ENCODE data around the gene KRTAP4-5.
"Not testable (repeated sequence)": the region's sequence is repeated elsewhere in the genome, so short reads cannot be mapped to it uniquely, and the experiment has no call there.

KRTAP4-5 gene

GRCh38 chr17:41163828-41164227 is 14.2 kb upstream of the KRTAP4-5 start:
- ATAC-seq (ENCODE audit: low read depth) (no peak), DNase-seq (ENCODE audit: low spot score in 2 of 2) (no peak)
- Mint-ChIP-seq H3K4me3 (no peak overlapping the region), H3K4me1 (no peaks in the 10 kb centered on the region), H3K27ac (no peak overlapping the region), H3K9me3 (no peaks in the 10 kb centered on the region), H3K27me3 (peaks cover 7% of the 10 kb centered on the region), H3K36me3 (no peaks in the 10 kb centered on the region)

- Mint-ChIP-seq H3K9me3 (no peaks in the 10 kb centered on the region), H3K4me1 (no peaks in the 10 kb centered on the region), H3K27ac (no peak within 1 kb of the TSS), H3K36me3 (no peaks in the 10 kb centered on the region), H3K27me3 (peaks cover 16% of the 10 kb centered on the region), H3K4me3 (no peak within 1 kb of the TSS)
- DNase-seq (ENCODE audit: low spot score in 2 of 2), result no peak
- no peak for ATAC-seq (ENCODE audit: low read depth)
These were observed 11.0 kb upstream of the KRTAP4-5 start, which contains the start of gene KRTAP4-4 for GRCh38 chr17:41160648-41161047. Gene KRTAP4-4, minus strand, starts transcription at chr17:41160748. Its CDS starts 57 bp downstream, at chr17:41160691.

GRCh38 chr17:41160190-41160589 is 10.6 kb upstream of the KRTAP4-5 start:
- not testable (repeated sequence) for H3K27ac Mint-ChIP-seq; H3K4me1 Mint-ChIP-seq; H3K36me3 Mint-ChIP-seq; H3K9me3 Mint-ChIP-seq; DNase-seq (ENCODE audit: low spot score in 2 of 2); ATAC-seq (ENCODE audit: low read depth); H3K4me3 Mint-ChIP-seq
- peaks cover 16% of the 10 kb centered on the region for H3K27me3 Mint-ChIP-seq

- ATAC-seq (ENCODE audit: low read depth), result no peak
- peaks cover 14% of the 10 kb centered on the region for H3K27me3 Mint-ChIP-seq
- no peak overlapping the region for H3K4me3 Mint-ChIP-seq
- DNase-seq (ENCODE audit: low spot score in 2 of 2), result no peak
- H3K4me1 Mint-ChIP-seq, result peaks cover 3% of the 10 kb centered on the region
- H3K36me3 Mint-ChIP-seq, result no peaks in the 10 kb centered on the region
- H3K9me3 Mint-ChIP-seq, result no peaks in the 10 kb centered on the region
- no peak overlapping the region for H3K27ac Mint-ChIP-seq
These were observed 4.2 kb upstream of the KRTAP4-5 start for GRCh38 chr17:41153856-41154255.

GRCh38 chr17:41151525-41151924 is 1.9 kb upstream of the KRTAP4-5 start:
- H3K27me3 Mint-ChIP-seq, result peaks cover 8% of the 10 kb centered on the region
- no peak for ATAC-seq (ENCODE audit: low read depth)

GRCh38 chr17:41150026-41150425 is 401 bp upstream of the KRTAP4-5 start:
- H3K4me3 Mint-ChIP-seq, result no peak overlapping the region
- no peak for DNase-seq (ENCODE audit: low spot score in 2 of 2)
- no peaks in the 10 kb centered on the region for H3K36me3 Mint-ChIP-seq
- no peak for ATAC-seq (ENCODE audit: low read depth)
- H3K27ac Mint-ChIP-seq, result no peak overlapping the region
- H3K4me1 Mint-ChIP-seq, result peaks cover 3% of the 10 kb centered on the region
- peaks cover 3% of the 10 kb centered on the region for H3K9me3 Mint-ChIP-seq
- H3K27me3 Mint-ChIP-seq, result peaks cover 9% of the 10 kb centered on the region

More at GRCh38 chr17:41151525-41151924, 1.9 kb upstream of the KRTAP4-5 start:
- Mint-ChIP-seq H3K4me3 (no peak overlapping the region), H3K4me1 (peaks cover 3% of the 10 kb centered on the region), H3K27ac (no peak overlapping the region), H3K36me3 (no peaks in the 10 kb centered on the region), H3K9me3 (peaks cover 2% of the 10 kb centered on the region)
- DNase-seq (ENCODE audit: low spot score in 2 of 2), result no peak

- ATAC-seq (ENCODE audit: low read depth); DNase-seq (ENCODE audit: low spot score in 2 of 2); H3K4me1 Mint-ChIP-seq; H3K27me3 Mint-ChIP-seq; H3K27ac Mint-ChIP-seq; H3K9me3 Mint-ChIP-seq; H3K4me3 Mint-ChIP-seq; H3K36me3 Mint-ChIP-seq: not testable (repeated sequence)
These were observed 514 bp downstream of the KRTAP4-5 start for GRCh38 chr17:41148971-41149651.

- H3K27ac Mint-ChIP-seq, result no peak overlapping the region
These were observed 2.0 kb downstream of the KRTAP4-5 start for GRCh38 chr17:41147531-41148204.

GRCh38 chr17:41145261-41145660 is 4.4 kb downstream of the KRTAP4-5 start:
- Mint-ChIP-seq H3K9me3 (peaks cover 15% of the 10 kb centered on the region), H3K27ac (no peak overlapping the region), H3K27me3 (peaks cover 13% of the 10 kb centered on the region), H3K36me3 (peaks cover 10% of the 10 kb centered on the region), H3K4me3 (no peak overlapping the region), H3K4me1 (peaks cover 3% of the 10 kb centered on the region)
- DNase-seq (ENCODE audit: low spot score in 2 of 2), result no peak
- ATAC-seq (ENCODE audit: low read depth), result no peak

More at GRCh38 chr17:41147531-41148204, 2.0 kb downstream of the KRTAP4-5 start:
- Mint-ChIP-seq H3K36me3 (peaks cover 7% of the 10 kb centered on the region), H3K4me1 (peaks cover 3% of the 10 kb centered on the region), H3K27me3 (peaks cover 9% of the 10 kb centered on the region), H3K9me3 (peaks cover 11% of the 10 kb centered on the region), H3K4me3 (no peak overlapping the region)
- no peak for DNase-seq (ENCODE audit: low spot score in 2 of 2)
- ATAC-seq (ENCODE audit: low read depth), result no peak

- no peak overlapping the region for H3K4me3 Mint-ChIP-seq
- peaks cover 13% of the 10 kb centered on the region for H3K27me3 Mint-ChIP-seq
- DNase-seq (ENCODE audit: low spot score in 2 of 2), result no peak
- peaks cover 3% of the 10 kb centered on the region for H3K4me1 Mint-ChIP-seq
- no peak overlapping the region for H3K27ac Mint-ChIP-seq
- peaks cover 15% of the 10 kb centered on the region for H3K9me3 Mint-ChIP-seq
- H3K36me3 Mint-ChIP-seq, result peaks cover 10% of the 10 kb centered on the region
- no peak for ATAC-seq (ENCODE audit: low read depth)
These were observed 4.8 kb downstream of the KRTAP4-5 start for GRCh38 chr17:41144846-41145245.

GRCh38 chr17:41141361-41141760 is 8.3 kb downstream of the KRTAP4-5 start:
- ATAC-seq (ENCODE audit: low read depth) (no peak), DNase-seq (ENCODE audit: low spot score in 2 of 2) (no peak)
- H3K4me1 Mint-ChIP-seq, result no peaks in the 10 kb centered on the region
- H3K9me3 Mint-ChIP-seq, result peaks cover 27% of the 10 kb centered on the region
- peaks cover 17% of the 10 kb centered on the region for H3K36me3 Mint-ChIP-seq
- H3K27me3 Mint-ChIP-seq, result peaks cover 15% of the 10 kb centered on the region
- no peak overlapping the region for H3K4me3 Mint-ChIP-seq
- H3K27ac Mint-ChIP-seq, result no peak overlapping the region

GRCh38 chr17:41140360-41141131 is 9.1 kb downstream of the KRTAP4-5 start, which contains the start of gene KRTAP4-6:
Gene KRTAP4-6, minus strand, starts transcription at chr17:41140544. Its CDS starts 57 bp downstream, at chr17:41140487.
- Mint-ChIP-seq H3K27ac (no peak within 1 kb of the TSS), H3K4me3 (no peak within 1 kb of the TSS), H3K27me3 (peaks cover 13% of the 10 kb centered on the region), H3K36me3 (peaks cover 17% of the 10 kb centered on the region), H3K9me3 (peaks cover 27% of the 10 kb centered on the region), H3K4me1 (no peaks in the 10 kb centered on the region)
- no peak for DNase-seq (ENCODE audit: low spot score in 2 of 2)
- ATAC-seq (ENCODE audit: low read depth), result no peak

- H3K27ac Mint-ChIP-seq; ATAC-seq (ENCODE audit: low read depth); H3K4me3 Mint-ChIP-seq; DNase-seq (ENCODE audit: low spot score in 2 of 2); H3K4me1 Mint-ChIP-seq: not testable (repeated sequence)
- peaks cover 17% of the 10 kb centered on the region for H3K36me3 Mint-ChIP-seq
- peaks cover 13% of the 10 kb centered on the region for H3K27me3 Mint-ChIP-seq
- peaks cover 26% of the 10 kb centered on the region for H3K9me3 Mint-ChIP-seq
These were observed 9.8 kb downstream of the KRTAP4-5 start for GRCh38 chr17:41139865-41140264.

Measured in memory B cell (primary cell).